HL-60 (cell line): ENCODE measurements around the gene RAB9B.
"Not testable (repeated sequence)": the region's sequence is repeated elsewhere in the genome, so short reads cannot be mapped to it uniquely, and the experiment has no call there.

Experiments used
- DNase-seq, 2 experiments: peaks; one replicate each; pipeline ENCODE4 v3.0.0-alpha.2; 2010 to 2020; ENCODE audit warnings: low read depth in 1 of 2, low spot score in 1 of 2
- H3K27ac ChIP-seq: fragments of 250-450 bp; sonication (Bioruptor Pico); replicated peaks from 2 replicates; pipeline ENCODE4 v1.5.1; 2020; ENCODE audit warnings: mild to moderate bottlenecking, moderate library complexity
- H3K27me3 ChIP-seq: fragments of 250-450 bp; sonication (Bioruptor Pico); 2 replicates; pipeline ENCODE4 v1.5.1; 2021; ENCODE audit warnings: mild to moderate bottlenecking, moderate library complexity; ENCODE audit not compliant: insufficient read depth, poor library complexity, severe bottlenecking
- H3K4me3 ChIP-seq: replicated peaks from 2 replicates; pipeline ENCODE4 v1.5.1; 2011; ENCODE audit warnings: mild to moderate bottlenecking, control low read depth, low read length; ENCODE audit not compliant: insufficient read depth
- GABPA ChIP-seq: IDR thresholded peaks from 2 replicates; pipeline ENCODE4 v1.6.1; 2012; ENCODE audit warnings: low read depth
- POLR2AphosphoS5 ChIP-seq: IDR thresholded peaks from 2 replicates; pipeline ENCODE4 v1.6.1; 2012; ENCODE audit warnings: low read depth
- SPI1 ChIP-seq: IDR thresholded peaks from 2 replicates; pipeline ENCODE4 v1.6.1; 2012; ENCODE audit warnings: low read depth, mild to moderate bottlenecking, borderline replicate concordance
- TF ChIP-seq, protein P1 (sequence below): IDR thresholded peaks from one replicate; pipeline ENCODE4 v1.5.1; 2011; ENCODE audit warnings: low read length, control low read depth, inconsistent platforms; ENCODE audit not compliant: insufficient read depth
- TF ChIP-seq, protein P2 (sequence below): IDR thresholded peaks from 2 replicates; pipeline ENCODE4 v1.6.1; 2012; ENCODE audit warnings: low read depth; ENCODE audit not compliant: insufficient replicate concordance

The RAB9B gene

DNA sequence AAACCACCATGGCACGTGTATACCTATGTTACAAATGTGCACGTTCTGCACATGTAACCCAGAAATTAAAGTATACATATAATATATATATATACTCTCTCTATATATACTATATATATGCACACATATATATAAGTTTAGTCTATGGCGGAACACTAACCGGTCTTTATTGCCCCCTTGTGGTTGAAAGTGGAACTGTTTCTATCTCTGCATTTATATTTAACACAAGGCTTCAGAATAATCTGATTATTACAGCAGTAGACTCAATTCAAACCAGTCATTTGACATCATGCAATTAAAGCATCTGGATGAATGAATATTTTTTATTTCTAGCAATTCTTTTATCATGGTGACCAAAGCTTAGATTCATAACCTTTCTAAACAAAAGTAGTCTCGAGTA, 14.6 kb downstream of the RAB9B start:
- TF ChIP-seq POLR2AphosphoS5: no peak
- TF ChIP-seq, protein P1, sequence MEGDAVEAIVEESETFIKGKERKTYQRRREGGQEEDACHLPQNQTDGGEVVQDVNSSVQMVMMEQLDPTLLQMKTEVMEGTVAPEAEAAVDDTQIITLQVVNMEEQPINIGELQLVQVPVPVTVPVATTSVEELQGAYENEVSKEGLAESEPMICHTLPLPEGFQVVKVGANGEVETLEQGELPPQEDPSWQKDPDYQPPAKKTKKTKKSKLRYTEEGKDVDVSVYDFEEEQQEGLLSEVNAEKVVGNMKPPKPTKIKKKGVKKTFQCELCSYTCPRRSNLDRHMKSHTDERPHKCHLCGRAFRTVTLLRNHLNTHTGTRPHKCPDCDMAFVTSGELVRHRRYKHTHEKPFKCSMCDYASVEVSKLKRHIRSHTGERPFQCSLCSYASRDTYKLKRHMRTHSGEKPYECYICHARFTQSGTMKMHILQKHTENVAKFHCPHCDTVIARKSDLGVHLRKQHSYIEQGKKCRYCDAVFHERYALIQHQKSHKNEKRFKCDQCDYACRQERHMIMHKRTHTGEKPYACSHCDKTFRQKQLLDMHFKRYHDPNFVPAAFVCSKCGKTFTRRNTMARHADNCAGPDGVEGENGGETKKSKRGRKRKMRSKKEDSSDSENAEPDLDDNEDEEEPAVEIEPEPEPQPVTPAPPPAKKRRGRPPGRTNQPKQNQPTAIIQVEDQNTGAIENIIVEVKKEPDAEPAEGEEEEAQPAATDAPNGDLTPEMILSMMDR: no peak
- TF ChIP-seq, protein P2, sequence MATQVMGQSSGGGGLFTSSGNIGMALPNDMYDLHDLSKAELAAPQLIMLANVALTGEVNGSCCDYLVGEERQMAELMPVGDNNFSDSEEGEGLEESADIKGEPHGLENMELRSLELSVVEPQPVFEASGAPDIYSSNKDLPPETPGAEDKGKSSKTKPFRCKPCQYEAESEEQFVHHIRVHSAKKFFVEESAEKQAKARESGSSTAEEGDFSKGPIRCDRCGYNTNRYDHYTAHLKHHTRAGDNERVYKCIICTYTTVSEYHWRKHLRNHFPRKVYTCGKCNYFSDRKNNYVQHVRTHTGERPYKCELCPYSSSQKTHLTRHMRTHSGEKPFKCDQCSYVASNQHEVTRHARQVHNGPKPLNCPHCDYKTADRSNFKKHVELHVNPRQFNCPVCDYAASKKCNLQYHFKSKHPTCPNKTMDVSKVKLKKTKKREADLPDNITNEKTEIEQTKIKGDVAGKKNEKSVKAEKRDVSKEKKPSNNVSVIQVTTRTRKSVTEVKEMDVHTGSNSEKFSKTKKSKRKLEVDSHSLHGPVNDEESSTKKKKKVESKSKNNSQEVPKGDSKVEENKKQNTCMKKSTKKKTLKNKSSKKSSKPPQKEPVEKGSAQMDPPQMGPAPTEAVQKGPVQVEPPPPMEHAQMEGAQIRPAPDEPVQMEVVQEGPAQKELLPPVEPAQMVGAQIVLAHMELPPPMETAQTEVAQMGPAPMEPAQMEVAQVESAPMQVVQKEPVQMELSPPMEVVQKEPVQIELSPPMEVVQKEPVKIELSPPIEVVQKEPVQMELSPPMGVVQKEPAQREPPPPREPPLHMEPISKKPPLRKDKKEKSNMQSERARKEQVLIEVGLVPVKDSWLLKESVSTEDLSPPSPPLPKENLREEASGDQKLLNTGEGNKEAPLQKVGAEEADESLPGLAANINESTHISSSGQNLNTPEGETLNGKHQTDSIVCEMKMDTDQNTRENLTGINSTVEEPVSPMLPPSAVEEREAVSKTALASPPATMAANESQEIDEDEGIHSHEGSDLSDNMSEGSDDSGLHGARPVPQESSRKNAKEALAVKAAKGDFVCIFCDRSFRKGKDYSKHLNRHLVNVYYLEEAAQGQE: no peak
- TF ChIP-seq SPI1: no peak
- no peak for TF ChIP-seq GABPA
- no peaks in the 10 kb centered on the region for H3K27me3 ChIP-seq
- DNase-seq: peak; percentile 2 to 44
- H3K27ac ChIP-seq: no peak overlapping the region
- H3K4me3 ChIP-seq: no peak overlapping the region

DNA sequence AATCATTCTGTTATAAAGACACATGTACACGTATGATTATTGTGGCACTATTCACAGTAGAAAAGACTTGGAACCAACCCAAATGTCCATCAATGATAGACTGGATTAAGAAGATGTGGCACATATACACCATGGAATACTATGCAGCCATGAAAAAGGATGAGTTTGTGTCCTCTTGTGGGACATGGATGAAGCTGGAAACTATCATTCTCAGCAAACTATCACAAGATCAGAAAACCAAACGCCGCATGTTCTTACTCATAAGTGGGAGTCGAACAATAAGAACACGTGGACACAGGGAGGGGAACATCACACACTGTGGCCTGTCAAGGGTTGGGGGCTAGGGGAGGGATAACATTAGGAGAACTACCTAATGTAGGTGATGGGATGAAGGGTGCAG, 15.0 kb downstream of the RAB9B start:
- DNase-seq, H3K27ac ChIP-seq, H3K4me3 ChIP-seq, H3K27me3 ChIP-seq: not testable (repeated sequence)

DNA sequence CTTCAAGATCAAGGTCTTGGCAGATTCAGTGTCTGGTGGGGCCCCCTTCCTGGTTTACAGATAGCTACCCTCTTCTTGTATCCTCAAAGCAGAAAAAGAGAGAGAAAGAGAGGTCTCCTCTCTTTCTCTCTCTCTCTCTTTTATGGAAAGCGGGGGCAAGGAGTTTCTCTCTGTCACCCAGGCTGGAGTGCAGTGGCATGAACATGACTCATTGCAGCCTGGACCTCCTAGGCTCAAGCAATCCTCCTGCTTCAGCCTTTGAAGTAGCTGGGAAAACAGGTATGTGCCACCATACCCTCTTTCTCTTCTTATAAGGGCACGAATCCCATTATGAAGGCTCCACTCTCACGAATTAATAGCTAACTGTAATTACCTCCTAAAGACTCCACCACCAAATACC, 20.2 kb downstream of the RAB9B start:
- no peak overlapping the region for H3K27ac ChIP-seq
- no peak for DNase-seq
- H3K27me3 ChIP-seq: no peaks in the 10 kb centered on the region
- H3K4me3 ChIP-seq: no peak overlapping the region
- TF ChIP-seq, protein P2: no peak
- TF ChIP-seq POLR2AphosphoS5: no peak
- TF ChIP-seq, protein P1: no peak
- TF ChIP-seq SPI1: no peak
- no peak for TF ChIP-seq GABPA

DNA sequence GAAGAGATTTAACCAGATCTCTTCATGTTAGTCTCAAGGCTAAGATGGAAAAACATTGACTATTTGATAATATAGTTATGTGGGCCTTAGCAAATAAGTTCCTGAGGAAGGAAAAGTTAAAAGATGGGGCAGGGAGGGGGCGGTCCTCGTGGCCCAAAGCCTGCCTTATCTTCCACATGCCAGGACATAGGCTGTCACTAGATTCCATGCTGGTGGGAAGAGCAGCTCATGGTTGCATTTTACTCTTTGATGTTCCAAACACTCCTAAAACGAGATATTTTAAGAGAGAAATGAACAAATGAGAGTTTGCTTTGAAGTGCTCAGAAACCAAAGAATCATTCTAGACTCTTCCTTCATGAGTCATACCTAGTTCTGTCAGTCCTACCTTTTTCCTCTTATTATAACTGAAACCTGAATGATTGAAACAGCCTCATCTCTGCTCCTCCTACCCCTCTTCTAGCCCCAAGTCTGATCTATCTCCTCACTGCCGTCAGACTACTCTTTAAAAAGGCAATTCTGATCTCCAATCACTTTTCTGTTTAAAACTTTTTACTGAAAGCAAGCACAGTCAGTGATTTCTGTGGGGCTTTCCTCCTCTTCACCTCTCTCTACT, 25.1 kb downstream of the RAB9B start:
- peaks cover 5% of the 10 kb centered on the region for H3K27me3 ChIP-seq
- H3K27ac ChIP-seq: no peak overlapping the region
- TF ChIP-seq GABPA (no peak), SPI1 (no peak), POLR2AphosphoS5 (no peak)
- TF ChIP-seq, protein P2: no peak
- TF ChIP-seq, protein P1: no peak
- DNase-seq: no peak
- H3K4me3 ChIP-seq: no peak overlapping the region
